Skeletal muscle cell (primary cell): ENCODE measurements around the gene CASKIN1.
"Not testable (repeated sequence)": the region's sequence is repeated elsewhere in the genome, so short reads cannot be mapped to it uniquely, and the experiment has no call there.

Experiments used
- DNase-seq: peaks from one replicate; pipeline ENCODE4 v3.0.0-alpha.2; 2010; ENCODE audit warnings: low read depth
- H3K4me3 ChIP-seq: 2 replicates; pipeline ENCODE4 v1.5.1; 2011; ENCODE audit warnings: low read depth, mild to moderate bottlenecking, control low read depth, low read length, moderate library complexity

CASKIN1 gene

DNA sequence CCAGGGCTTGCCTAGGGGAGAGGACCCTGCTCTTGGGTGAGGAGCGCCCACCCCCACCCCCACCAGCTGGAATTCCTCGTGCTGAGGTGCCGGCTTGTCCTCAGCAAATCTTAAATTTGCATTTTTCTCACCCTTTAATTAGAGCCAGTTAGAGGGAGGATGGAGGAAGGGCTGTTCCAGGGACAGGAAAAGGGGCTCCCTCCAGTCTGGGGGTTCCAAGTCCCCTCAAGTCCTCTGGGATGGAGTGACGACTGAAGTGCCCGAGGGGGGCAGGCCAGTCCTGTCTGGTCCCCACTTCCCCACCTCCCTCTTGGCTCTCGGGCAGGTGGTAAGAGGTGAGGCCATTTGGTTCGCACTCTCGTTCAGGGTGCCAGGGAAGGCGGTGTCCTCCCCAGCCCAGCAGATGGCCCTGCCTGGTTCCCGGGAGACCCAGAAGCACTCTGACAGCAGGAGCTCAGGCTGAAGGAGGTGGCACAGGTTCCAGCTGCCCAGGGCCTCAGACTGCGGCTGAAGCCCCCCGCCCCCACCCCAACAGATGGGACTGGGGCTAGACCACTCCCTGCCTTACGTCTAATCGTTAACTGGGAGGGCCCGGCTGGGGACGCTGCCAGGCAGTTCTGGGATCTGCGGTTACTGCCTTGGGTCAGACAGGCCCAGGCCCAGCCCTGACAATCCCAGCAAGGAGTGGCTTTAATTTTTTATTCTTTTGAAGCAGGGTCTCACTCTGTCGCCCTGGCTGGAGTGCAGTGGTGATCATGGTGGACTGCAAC lies 45.8 kb downstream of the CASKIN1 start:
- H3K4me3 ChIP-seq = no peak overlapping the region
- no peak for DNase-seq

DNA sequence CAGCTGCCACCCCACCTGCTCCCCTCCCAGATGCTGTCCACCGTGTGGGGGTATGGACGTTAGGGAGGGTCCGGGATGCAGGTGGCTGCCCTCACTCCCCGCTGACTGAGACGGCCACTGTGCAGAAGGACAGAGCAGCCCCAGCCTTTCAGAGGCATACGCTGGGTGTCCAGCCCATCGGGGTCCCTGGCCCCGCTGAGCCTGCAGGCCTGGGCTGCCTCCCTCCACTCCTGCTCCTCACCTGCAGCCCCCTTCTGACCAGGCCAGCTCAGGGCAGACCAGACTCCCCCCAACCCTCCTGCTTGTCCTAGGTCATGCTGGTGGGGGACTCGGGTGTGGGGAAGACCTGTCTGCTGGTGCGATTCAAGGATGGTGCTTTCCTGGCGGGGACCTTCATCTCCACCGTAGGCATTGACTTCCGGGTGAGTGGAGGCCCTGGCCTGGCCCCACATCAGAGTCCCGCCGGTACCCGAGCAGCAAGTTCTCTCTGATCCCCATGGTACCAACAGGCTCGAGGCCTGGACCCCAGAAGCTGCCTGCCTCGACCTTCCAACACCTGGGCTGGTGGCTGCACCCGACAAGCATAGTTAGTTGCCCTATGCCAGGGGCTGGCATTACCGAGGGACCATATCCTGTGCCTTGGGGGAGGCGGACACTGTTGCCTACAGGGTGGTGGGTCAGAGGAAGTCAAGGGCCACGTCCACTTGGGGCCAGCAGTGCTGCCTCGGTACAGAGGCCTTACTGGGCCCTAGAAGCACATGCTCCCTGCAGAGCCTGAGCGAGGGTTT lies 46.6 kb downstream of the CASKIN1 start:
- DNase-seq = no peak
- H3K4me3 ChIP-seq = peak overlapping the region; percentile 3

DNA sequence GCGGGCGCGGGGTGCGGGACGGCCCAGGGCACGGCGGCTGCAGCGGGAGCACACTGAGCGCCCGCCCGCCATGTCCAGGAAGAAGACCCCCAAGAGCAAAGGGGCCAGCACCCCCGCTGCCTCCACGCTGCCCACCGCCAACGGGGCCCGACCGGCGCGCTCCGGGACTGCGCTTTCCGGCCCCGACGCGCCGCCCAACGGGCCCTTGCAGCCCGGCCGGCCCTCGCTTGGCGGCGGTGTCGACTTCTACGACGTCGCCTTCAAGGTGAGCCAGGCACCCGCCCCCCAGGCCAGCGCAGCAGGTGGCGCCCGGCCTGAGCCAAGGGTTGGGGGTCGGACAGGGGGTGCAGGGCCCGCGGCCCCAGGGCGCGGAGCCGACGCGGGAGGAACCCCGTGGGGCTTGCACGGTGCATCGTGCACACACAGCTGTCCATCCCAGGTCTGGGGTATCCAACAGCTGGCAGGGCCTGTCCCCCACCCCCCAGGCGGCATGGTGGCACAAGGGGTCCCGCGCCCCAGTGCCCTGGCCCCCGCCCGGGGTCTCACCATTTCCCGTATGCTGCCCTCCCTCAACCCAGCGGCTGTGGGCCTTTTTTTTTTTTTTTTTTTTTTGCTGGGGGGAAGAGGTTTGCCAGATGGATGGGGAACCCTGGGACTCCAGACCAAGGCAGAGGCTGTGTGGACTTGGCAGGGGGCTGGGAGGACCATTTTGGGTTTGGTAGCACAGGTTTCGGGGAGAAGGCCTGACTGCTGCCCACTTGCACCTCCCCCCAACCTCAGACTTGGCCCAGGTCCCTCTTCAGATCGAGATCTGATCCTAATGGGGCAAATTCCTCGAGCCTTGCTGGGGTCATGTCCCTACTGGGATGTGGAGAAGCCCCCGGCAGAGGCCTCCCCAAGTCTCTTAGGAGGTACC lies 47.4 kb downstream of the CASKIN1 start:
- peak overlapping the region; percentile 48 for H3K4me3 ChIP-seq
- DNase-seq = no peak

DNA sequence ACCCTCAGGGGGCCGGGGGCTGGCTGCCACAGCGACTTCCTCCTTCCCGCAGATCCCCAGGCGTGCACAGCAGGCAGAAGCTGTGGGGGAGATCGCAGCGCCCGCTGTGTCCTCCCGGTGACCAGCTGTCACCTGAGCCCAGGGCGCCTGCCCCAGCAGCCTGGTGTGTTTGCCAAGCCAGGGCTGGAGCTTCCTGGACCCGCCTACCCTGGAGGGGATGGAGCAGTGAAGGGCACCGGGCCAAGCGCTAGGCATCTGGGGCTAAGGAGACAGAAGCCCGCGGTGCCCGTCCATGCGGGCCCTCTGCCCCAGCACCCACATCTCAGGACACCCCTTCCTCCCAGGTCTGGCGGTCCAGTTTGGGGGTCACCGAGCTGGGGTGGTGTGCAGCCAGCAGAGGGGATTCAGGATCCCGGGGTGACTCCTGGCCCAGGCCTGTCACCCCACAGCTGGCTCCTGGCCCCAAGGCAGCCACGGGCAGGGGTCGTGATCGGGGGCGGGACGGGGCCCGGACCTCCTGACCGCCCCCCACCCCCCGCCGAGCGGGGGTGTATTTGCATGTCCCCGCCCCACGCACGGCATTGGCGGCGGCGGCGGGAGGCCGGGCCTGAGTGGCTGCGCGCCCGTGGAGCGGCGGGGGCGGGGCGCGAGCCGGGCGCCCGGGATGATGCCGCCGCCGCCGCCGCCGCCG lies 48.3 kb downstream of the CASKIN1 start, which contains the start of gene RAB26:
TSS of gene RAB26 (plus strand) at position 645 of the 691 bp plus-strand sequence. CDS start 159 bp downstream, outside the sequence.
- H3K4me3 ChIP-seq = peak within 1 kb of the TSS; percentile 48
- DNase-seq = no peak

DNA sequence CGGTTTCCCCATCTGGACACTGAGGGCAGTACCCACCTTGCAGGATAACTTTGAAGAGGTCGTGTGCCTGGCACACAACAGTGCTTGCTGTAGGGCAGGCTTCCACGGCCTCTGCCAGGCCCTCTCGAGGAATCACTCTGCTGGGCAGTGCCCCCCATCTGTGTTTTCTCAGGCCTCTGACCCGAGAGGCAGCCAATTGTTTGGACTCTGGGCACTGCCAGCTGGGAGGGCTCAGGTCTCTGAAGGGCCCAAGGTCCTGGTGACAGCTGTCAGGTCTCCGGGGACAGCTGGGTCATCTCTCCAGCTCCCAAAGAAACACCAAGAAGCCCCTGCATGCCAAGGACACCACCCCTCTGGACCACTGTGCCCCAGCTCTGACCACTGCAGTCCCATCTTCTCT lies 49.0 kb downstream of the CASKIN1 start:
- H3K4me3 ChIP-seq = no peak overlapping the region
- no peak for DNase-seq

DNA sequence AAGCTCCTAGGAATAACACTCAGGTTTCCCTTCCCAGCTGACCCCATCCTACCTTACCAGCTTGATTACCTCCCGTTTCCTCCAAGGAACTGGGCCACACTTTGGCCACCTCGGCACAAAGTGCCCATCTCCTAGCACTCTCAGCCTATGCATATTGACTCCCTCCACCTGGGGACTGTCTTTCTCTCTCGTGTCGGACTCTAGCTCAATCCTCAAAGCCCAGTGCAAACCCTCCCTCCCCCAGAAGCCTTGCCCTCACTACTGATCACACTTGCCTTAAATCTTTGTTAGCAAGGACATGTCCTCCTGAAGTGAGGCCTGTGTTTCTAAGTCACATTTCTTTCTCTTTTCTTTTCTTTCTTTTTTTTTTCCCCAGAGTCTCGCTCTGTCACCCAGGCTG lies 50.6 kb downstream of the CASKIN1 start:
- H3K4me3 ChIP-seq = no peak overlapping the region
- DNase-seq = no peak

DNA sequence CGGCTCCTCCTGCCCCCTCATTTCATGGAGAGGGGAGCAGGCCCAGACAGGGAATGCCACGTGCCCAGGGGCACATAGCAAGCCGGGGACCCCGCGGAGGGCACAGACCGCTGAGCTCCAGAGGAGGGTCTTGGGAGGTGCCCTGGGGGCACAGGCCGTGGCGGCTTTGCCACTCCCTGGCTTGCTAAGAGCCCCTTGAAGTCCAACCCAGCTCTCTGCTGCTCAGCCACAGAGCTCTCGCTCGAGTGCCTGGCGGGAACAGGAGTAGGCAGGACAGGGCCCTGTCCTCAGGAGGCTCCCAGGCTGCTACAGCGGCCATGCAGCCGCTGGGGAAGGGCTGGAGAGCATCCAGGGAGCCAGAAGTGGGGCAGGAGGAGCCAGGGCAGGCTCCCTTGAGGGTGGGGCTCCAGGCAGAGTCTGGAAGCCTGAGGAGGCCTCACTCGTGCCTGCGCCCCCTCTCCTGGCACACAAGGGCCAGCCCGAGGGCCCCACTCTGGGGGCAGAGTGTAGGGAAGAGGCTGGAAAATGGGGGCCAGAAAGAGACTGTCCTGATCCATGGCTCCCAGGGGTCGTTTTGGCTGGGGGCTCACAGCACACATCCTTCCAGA lies 52.4 kb downstream of the CASKIN1 start:
- DNase-seq = no peak
- no peak overlapping the region for H3K4me3 ChIP-seq

DNA sequence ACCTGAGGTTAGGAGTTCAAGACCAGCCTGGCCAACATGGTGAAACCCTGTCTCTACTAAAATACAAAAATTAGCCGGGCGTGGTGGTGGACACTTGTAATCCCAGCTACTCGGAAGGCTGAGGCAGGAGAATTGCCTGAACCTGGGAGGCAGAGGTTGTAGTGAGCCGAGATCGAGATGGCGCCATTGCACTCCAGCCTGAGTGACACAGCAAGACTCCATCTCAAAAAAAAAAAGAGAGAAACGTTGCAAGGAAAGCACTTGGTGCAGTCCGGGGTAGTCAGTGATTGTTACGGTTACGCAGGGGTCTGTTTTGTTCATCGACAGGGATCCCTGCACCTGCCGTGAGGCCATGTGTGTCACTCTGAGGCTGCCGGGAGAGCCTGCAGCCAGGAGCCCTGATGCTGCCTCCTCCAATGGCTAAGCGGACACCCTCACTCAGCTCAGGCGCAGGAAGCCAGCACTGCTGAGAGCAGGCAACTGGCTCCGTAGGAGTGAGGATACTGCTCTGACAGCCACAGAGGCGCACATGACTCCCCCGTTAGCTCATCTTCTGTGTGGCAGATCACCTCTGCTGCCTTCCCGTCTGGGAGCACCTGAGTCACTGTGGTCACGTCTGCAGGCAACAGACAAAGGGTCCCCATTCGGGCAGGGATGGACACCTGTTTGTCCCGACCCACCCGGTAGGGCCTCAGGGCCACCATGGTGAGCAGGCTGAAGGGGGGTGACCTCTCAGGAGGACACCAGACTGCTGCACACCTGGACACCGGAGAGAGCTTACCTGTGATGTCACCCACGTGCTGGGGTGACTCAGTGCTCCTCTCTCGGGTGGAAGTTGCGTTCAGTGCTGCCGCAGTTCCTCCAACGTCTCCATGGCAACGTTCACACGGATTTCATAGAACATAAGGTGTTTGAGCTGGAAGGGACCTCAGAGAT lies 53.2 kb downstream of the CASKIN1 start:
- no peak overlapping the region for H3K4me3 ChIP-seq

DNA sequence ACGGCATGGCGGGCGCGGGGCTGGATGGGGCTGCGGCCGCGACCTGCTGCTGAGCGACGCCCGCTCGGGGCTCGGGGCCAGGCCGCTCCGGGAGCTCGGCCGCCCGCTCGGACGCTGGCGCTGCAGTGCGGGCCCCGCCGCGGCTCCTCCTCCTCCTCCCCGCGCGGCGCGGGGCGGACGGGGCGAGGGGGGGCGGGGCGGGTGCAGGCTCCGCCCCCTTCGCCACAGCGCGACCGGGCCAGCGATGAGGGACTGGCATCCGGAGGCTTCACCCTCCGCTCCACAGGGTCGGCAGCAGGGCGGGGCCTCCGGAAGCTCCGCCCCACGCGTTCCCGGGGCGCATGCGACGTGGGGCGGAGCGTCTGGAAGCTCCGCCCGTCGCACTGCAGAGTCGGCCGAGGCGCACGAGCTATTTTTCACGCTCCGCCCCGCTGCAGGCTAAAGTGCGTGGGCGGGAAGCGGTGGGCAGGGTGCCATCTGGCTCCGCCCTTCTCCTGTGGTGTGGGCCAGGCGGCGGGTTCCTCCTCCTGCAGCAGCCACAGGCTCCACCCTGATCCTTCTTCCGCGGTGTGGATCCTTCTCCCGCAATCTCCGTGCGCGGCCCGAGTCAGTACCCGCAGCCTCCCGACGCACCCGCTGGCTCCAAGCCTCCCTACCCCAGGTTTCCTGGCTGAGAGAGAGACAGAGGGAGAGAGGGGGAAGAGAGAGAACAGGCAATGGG lies 60.5 kb downstream of the CASKIN1 start, which contains the start of gene PKD1:
TSS of gene PKD1 (minus strand) at position 129 of the 721 bp plus-strand sequence. CDS start 209 bp downstream, outside the sequence.
- DNase-seq = peak; percentile 80

More for the DNA sequence above, 53.2 kb downstream of the CASKIN1 start:
- DNase-seq = no peak

DNA sequence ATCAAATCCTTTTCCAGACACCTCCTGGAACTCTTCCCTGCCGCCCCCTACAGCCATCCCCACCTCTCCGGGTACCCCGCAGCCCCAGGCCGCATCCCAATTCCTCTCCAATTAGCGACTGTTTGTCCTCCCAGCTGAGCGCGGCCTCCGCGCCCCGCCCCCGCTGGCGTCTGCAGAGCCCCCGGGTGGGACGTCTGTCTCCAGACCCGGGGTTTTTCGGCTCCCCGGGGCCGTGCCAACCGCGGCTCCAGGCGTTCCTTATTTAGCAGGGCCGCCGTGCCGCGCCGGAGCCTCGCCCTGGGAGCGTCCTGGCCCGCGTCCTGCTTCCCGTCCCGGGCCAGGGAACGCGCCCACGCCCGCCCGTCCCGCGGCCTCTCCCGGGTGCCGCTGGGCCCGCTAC lies 61.3 kb downstream of the CASKIN1 start:
- DNase-seq = not testable (repeated sequence)
- H3K4me3 ChIP-seq = peak overlapping the region; percentile 54

More for the DNA sequence above, 60.5 kb downstream of the CASKIN1 start, which contains the start of gene PKD1:
- peak within 1 kb of the TSS; percentile 54 for H3K4me3 ChIP-seq

DNA sequence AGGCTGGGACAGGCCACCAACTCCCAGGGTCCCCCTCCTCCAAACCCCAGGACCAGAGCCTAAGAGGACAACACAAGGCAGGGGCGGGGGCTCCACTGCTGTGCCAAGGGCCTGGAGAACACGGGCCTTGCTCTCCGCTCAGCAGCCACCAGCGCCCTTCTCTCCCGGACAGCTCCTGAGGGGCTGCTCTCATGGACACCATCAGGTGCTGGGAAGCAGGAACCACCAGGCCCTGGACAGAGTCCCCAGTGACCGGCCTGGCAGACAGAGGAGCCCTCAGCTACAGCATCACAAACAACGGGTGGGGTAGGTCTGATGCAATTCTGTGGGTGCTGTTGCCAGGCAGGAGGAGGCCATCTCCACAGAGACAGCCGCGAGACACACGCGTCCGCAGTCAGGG lies 62.6 kb downstream of the CASKIN1 start:
- not testable (repeated sequence) for DNase-seq
- H3K4me3 ChIP-seq = peak overlapping the region; percentile 24

DNA sequence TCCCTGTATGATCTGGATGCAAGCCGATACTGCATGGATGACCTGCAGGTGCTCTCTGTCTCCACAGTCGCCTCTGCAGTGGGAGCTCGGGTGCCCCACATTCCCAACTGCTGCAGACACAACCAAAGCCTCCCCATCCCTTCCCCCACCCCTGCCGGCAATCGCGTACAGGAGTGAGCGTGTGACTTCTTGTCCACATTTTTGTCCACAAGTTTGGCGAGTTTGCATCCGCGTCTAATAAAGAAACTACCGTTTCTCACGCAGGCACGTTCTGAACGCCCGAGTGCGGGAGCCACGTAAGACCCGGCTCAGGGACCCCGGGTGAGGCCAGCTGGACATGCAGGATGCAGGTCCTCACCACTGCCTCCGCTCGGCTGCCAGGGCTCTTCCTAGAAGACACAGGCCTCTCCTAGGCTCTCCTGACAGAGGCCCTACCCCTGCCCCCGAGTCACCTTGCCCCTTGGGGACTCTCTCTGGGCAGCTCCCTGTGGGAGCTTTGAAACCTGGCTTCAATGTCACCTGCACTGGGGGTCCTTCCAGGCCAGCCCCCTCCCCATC lies 66.4 kb downstream of the CASKIN1 start:
- H3K4me3 ChIP-seq, DNase-seq: not testable (repeated sequence)

DNA sequence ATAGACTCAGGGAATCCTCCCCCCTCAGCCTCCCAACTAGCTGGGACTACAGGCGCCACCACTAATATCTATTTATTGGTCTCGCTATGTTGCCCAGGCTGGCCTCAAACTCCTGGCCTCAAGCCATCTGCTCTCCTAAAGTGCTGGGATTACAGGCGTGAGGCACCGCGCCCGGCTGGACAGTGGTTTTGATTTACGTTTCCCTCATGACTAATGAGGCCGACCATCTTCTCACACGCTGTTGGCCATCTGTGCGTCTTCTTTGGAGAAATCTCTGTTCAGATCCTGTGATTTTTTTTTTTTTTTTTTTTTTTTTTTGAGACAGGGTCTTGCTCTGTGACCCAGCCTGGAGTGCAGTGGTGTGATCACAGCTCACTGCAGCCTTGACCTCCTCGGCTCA lies 67.2 kb downstream of the CASKIN1 start:
- not testable (repeated sequence) for H3K4me3 ChIP-seq, DNase-seq

DNA sequence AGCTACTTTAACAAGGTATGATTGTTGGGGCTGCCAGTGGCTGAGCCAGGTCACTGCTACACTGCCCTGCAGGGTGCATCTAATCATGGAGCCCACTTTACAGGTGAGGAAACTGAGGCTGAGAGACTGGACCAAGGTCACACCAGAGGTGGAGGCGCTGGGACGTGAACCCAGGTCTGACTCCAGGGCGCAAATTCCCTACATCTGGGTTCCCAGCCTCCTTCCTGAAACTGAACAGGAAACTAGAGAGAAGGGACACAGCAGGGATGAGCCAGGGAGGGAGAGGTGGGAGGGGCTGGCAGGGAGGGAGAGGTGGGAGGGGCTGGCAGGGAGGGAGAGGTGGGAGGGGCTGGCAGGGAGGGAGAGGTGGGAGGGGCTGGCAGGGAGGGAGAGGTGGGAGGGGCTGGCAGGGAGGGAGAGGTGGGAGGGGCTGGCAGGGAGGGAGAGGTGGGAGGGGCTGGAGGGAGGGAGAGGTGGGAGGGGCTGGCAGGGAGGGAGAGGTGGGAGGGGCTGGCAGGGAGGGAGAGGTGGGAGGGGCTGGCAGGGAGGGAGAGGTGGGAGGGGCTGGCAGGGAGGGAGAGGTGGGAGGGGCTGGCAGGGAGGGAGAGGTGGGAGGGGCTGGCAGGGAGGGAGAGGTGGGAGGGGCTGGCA lies 68.7 kb downstream of the CASKIN1 start:
- H3K4me3 ChIP-seq, DNase-seq: not testable (repeated sequence)
